GM18873 (cell line): ENCODE results near the gene MAD1L1.
"Not testable (repeated sequence)": the region's sequence is repeated elsewhere in the genome, so short reads cannot be mapped to it uniquely, and the experiment has no call there.

Experiments
- ATAC-seq: cut with Tn5 transposase; IDR thresholded peaks from one replicate; pipeline ENCODE4 v1.9.1; 2021; ENCODE audit warnings: mild to moderate bottlenecking, moderate library complexity, moderate number of reproducible peaks; ENCODE audit not compliant: unreplicated experiment, low FRiP score

Gene MAD1L1

DNA sequence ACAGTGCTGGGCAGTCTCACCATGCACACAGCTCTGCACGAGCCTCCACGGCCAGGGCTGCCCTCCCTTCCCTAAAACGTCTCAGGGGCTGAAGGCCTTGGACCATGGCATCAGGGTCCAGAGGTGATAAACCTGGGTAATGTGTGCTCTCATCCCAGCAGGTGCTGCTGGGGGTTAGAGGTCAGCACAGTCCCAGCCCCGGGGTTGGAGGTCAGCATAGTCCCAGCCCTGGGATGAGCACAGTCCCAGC is 407.2 kb downstream of the MAD1L1 start:
- ATAC-seq, result not testable (repeated sequence)

DNA sequence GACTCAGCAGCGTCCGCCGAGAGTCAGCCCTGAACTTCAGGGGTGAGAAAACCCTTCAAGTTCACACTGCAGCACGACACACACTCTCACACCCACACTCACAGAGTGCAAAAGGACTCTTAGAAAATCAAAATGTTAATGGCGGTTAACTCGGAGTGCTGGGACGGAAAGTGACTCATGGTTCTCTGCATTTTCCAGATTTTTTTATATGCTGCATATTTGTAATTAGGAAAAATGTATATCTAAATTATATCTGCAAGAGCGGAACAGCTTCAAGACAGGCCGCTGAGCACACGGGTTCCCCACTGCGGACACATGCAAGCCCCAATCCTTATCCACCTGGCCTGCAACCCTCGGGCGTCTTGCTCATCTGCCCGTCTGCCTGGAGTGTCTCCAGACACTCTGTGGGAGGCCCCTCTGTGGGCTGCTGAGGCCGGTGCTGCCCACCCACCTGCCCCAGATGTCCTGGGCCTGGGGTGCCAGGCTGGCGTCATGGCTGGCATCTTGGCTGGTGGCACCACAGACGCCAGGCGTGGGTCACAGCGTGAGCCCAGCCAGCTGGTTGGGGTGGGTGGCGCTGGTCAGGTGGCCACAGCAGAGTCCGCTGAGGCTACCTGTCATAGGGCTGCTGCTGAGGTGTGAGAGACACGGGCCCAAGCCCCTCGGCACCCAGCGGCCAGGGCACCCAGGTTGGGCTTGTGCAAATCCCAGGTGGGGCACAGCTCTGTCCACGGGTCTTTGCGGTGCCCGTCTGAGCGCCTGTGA is 407.7 kb downstream of the MAD1L1 start:
- ATAC-seq, result not testable (repeated sequence)

DNA sequence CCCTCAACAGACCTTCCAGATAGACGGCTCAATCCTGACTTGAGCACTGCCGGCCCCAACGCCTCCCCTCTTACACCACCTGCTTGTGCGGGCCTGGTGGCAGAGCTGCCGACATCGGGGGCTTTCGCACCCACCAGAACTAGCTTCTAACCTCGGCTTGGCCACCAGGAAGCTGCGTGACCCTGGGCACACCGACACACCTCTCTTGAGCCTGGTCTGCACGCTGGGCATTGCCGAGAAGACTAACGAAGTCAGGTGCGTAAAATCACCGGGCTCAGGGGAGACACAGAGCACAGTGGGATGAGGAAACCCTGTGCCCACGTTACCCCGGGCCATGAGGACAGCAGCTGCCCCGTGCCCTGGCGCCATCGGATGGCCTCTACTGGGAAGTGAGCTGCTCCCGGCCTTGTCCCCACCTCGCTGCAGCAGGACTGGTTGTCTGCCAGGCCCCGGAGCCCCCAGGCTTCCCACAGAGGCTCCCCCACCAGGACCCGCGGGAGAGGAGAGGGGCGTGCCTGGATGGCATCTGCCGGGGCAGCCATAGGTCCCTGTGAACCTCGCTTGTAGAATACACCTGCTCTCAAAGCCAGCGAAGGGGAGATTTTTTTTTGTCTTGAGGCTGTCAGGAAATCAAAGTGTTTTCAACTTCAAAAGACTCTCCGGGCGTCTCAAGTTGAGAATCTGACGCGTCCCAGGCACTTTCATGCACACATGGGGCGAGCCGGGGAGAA is 408.4 kb downstream of the MAD1L1 start:
- ATAC-seq, result not testable (repeated sequence)

DNA sequence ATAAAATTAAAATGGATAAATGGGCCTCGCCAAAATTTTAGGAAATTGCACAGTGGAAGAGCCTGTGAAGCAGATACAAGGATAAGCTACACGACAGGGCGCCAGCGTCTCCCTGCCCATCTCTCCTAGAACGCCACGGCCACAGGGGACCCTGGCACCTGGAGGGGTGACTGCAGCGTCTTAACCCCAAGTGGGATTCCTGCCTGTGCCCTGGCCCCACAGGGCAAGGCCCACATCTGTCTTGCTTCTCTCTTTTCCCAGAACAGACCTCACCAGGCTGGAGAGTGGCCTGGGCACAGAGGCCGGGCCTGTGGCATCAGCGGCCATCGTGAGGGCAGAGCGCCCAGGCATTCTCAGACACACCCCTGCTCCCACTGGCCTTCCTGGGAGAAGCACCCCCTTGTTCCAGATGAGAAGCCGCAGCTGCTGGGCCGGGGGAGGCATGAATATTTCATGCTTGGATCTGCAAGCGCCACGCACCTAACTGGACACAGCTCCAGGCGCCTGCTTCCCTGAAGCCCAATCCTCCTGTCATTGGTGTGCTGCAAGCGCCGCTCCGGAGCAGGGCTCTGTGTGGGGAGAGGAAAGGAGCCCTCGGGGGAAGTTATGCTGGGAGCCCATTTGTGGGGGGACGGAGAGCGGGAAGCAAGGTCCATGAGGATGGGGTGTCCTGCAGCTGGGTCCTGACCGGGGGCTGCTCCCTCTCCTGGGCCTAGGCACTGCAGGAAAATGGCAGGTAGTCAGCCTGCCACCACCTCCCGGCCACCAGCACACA is 409.2 kb downstream of the MAD1L1 start:
- ATAC-seq, result no peak

DNA sequence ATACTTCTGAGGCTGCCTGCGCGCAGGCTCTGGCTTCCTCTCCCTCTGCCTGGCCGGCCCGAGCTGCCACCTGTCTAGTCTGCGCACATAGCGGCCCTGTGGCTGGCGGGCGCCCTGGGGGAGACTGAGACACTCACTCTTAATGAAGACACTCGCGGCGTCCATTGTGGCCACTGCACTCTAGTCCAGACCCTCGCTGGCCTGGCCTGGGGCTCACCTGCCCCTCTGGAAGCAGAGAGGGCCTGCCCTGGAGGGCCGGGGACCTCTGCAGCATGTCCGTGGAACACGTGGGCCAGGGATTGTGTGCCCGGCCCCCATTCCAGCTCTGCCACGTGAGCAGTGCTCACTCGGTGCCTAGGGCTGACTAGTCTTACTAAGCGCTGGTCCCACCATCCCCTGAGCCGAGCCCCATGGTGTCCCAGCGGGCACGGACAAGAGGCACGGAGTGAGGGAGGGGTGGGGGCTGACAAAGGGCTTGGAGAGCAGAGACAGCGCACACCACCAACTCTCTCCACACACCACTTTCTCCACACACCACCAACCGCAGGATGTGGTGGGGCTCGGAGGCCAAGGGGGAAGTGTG is 413.4 kb downstream of the MAD1L1 start:
- ATAC-seq, result no peak

DNA sequence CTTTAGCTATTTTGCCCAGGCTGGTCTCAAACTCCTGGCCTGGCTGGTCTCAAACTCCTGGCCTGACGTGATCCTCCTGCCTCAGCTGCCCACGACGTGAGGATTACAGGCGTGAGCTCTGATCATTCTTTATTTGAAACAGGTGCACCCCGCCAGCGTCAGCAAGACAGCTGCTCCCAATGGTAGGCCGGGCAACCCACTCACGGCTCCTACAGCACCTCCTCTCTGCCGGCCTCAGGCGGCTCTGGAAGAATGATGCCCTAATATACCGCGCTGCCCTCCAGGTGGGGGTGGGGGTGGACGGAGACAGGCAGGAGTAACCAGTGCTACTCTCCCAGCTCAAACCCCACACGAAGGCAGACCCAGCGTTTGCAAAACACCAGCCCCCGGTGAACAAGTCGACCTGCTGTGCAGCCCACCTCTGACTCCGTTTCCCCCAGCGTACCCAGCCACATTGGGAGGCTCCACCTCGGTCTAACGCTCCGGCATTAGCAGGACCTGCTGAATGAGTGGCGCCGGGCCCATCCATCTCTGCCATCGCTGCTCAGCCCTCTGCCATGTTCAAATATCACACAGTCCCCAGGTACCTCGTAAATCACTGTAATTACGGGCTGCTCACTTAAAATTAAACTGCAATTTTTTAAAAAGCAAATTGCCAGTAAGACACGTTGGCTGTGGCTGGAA is 414.0 kb downstream of the MAD1L1 start:
- no peak for ATAC-seq

DNA sequence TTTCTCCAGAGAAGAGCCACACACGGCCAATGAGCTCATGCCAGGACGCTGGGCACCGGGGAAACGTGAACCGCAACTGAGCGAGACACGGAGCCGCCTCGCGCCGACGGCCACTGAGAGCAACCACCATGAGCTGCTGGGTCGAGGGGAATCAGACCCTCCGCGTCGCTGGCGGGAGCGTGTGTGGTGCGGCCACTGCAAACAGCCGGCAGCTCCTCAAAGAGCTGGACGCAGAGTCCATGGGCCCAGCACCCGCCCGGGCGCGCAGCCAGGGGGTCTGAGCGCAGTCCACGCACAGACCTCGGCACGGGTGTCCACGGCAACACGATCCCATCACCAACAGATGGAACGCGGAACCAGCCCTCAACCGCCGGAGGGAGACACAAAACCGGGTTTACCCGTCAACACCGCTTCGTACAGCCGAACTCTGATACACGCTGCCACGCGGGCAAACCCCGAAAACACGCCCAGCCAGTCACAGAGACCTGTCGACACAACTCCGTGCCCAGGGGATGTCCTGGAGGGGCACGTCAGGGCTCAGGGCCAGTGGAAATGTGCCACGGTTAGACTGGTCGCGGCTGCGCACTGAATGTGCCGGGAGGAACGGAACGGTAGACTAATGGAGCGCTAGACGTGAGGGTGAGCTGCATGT is 415.6 kb downstream of the MAD1L1 start:
- no peak for ATAC-seq

DNA sequence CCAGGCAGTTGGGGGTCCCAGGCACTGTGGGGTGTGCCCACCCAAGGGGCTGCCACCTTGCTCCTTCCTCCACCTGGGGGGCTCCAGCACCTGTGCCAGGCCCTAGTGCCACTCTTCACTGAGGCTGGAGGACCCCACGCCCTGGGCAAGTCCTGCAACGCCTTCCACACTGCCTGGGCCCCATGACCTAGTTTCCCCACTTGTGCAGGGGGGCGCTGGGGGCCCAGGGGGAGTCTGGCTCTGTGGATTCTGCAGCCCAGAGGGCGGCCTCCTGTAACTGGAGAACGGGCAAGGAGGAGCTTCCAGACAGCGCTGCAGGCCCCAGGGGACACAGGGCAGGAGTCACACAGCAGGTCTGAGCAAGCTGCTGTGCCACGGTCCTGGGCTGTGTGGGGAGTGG is 416.3 kb downstream of the MAD1L1 start:
- not testable (repeated sequence) for ATAC-seq

DNA sequence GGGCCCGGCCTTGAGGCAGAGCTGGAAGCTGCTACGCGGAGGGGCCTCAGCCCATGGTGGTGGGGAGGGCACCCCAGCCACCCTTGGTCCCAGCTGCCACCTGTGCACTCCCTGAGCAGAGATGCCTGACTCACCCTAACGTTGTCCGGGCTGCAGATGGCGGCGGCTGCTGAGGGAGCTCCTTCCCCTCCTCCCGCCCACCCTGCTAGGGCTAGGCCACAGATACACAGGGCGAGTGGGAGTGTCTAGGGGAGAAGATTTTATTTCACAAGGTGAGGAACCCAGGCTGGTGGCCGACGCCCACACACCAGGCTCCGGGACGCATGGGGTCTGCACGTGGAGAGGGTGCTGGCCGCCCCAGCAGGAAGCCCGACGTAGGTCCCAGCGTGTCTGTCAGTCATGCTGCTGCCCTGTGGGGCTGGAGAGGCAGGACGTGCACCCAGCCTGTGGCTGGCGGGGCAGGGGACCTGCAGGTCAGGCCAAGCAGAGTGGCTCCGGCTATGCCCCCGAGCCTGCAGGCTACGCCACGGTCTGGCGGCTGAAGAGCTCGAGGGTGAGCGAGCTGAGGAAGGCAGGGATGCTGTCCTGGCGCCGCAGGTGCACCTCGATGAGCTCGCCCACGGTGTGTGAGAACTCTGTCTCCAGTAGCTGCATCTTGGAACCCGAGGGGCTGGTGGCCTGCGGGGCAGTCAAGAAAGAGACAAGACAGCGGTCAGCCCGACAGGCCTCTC is 417.0 kb downstream of the MAD1L1 start:
- not testable (repeated sequence) for ATAC-seq

DNA sequence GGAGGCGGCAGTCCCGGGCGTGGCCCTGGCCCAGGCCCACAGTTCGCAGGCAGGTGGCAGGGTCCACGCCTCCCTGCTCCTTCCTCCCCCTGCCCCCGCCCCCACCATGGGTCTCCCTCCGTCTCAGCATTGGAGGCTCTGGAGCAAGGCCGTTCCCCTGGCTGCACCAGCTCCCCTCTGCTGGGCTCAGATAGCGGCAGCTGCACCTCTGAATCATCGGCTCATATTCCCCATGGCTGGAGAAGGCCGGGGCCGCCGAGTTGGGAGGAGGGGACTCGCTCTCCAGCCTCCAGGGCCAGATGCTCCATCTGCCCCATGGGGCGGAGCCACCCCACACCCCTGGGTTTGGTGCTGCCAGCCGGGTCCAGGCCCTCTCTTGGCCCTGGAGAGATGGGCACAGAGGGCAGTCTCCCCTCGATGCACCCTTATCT is 417.7 kb downstream of the MAD1L1 start:
- no peak for ATAC-seq

DNA sequence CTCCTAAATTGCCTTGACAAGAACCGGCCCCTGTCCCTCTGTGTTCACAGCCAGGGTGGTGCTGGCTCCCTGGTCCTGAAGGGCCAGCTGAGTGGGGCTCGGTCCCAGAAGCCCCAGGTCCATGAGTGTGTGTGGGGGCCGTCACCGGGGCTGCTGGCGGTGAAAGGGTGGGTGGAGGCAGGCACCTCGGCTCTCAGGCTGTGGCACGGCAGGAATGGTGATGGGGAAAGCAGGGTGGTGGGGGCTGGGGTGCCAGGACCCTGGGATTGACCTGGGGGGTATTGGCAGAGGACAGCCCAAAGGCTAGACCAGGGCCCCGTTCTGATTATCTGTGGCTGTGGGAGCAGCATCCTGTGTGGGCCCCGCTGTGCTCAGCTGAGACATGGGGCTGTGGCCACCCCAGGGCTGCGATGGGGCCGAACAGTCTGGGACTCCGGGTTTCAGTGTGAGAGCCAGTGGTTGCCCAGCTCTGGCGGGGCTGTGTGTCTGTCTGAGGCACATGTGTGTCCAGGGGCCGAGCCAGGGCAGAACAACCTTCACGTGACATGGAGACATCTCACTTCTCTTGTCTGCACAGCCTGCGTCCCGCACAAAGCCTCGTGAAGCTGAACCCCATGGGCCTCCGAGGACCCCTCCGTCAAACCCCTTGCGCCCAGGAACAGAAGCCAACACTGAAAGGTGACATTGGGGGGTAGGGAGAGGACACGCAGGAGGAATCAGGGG is 418.5 kb downstream of the MAD1L1 start:
- no peak for ATAC-seq

DNA sequence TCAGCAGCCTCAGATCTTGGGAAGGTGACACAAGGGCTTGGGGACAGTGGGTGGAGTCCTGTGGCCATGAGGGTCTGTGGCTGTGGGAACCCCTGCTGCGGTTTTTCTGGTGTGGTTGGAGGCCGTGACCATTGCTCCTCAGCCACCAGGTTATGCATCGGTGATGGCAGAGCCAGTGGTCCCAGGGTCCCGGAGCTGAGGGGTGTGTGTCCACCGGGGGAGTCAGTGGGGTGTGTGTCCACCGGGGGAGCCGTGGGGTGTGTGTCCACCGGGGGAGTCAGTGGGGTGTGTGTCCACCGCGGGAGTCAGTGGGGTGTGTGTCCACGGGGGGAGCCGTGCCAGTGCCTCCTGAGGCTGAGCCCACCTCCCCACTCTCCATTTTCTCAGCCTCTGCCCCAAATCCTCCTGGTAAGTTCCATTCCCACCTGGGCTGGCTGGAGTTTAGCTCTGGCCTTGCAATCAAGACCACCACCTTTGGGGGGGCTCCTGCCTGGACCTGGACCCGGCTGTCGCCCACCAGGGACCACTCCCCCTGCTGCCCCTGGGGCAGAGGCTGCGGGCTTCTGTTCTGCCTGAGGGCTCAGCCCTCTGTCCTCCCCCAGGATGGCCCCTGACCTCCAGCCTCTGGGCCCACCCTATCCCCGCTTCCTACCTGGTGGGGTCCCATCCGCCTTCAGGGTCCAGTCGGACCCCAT is 419.2 kb downstream of the MAD1L1 start:
- ATAC-seq, result no peak

DNA sequence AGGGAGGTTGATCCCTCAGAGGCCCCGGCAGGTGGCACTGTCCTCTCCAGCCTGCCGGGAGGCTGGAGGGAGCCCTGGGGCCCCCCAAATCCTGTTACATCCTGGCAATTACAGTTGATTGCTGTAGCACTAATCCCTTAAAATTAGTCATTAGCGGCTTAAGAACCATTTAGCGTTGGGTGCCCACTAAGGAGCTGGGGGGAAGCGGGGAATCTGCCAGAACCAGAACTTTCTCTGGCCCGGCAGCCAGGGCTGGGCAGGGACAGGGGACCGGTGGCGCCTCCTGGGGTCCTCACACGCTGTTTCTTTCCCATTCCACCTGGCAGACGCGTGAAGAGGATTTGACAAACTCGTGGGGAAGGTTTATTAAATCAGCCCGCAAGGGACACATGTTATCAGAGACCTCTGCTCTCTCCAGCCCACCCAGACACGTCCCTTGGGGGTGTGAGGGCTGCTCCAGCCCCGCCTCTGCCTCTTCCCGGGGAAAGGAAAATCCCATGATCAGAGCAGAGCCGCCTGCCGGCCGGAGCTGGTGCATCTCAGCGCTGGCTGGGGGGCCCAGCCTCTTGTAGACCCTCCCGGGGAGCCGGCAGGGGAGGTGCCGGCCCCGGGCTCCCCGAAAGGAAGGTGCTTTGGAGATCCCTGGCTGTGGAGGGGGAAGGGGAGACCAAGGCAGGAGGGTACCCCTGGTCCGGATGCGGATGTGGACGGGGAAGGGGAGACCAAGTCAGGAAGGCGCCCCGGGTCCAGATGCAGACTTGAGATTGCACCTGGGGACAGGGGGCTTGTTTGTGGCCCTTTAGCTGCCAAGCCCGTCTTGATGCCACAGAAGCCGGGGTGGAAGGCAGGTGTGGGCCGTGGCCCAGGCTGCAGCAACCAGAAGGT is 420.0 kb downstream of the MAD1L1 start:
- ATAC-seq, result no peak

DNA sequence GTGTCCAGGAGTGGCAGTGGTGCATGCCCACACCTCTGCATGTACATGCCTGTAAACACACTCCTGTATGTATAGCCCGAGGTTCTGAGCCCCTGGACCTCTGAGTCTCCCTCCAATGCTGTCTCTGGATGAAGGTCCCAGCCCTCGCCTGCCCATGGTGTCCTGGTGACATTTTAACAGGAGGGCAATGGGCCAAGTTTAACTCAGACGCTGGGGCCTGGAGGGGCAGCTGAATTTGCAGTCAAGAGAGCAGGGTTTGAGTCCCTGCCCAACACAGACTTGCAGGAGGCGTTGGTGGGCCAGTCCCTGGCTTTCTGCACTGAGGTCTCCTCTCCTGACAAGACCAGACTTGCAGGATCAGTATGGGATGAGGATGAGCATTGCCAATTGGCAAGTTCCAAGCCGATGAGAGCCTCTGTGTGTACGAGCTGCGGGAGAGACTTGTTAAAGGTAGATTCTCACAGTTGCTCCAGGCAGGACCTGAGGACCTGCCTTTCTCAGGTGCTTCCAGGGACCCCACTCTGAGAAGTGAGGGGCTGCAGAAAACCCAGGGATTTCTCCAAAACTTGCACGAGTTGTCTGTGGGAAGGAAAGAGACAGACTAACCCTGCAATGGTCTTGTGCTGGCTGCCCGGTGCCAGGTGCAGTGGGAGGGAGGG is 420.8 kb downstream of the MAD1L1 start:
- ATAC-seq, result no peak

DNA sequence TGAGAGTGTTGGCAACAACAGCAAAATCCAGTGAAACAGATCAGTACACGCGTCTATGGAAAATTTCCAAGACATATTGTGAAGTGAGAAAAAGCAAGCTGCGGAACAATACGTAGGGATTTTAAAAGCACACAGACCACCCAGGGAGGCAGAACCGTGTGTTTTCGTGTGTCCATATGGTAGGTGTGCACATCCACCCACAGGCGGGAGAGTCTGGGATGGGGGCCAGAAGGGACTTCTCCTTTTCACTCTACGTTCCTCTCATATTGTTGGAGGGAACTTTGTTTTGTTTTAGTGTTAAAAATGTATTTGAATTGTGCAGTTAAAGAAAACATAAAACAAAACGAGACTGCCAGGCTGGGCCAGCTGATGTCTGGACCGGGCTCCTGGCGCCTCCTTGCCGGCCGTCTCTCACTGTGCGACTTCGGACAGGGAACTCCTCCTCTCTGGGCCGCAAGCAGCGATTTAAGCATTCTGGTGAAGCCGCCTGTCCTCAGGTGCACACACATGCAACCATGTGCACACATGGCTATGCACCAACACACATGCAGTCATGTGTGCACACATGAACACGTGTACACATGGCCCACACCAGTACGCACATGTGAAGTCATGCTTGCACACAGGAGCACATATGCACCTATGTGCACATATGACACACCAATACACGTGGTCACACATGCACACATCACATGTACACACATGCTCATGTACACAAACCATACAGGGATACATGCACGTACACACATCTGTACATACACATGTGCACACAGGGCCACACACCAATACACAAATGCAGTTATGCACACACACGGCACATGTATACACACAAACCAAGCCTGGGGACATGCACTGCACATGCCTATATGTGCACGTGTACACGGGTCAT is 421.5 kb downstream of the MAD1L1 start:
- no peak for ATAC-seq

DNA sequence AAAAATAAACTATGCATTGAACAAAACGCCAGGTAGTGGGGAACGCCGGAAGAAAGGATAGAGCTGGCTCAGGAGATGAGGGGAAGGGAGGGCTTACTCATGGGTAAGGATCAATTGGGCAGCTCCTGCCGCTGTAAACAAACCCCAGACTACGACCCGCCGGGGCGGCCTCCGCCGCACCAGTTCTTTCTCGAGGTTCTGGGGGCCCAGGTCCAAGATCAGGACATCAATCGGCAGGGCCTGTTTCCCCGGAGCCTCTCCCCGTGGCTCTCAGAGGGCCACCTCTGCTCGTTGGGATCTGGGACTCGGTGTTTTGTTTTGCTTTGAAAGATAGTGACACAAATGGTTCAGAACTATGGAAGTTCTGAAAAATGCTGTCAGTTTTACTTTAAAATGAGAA is 422.2 kb downstream of the MAD1L1 start:
- ATAC-seq, result no peak
